PC-9 (cell line): ENCODE results near the gene IGFBP1. TPM values are rescaled to one million over a fixed set of nuclear protein-coding genes. Genes with fewer than 3 reads are reported as not detected.
A peak's percentile ranks its signal among the peaks of the same experiment; 100 is the strongest.

Experiments
- BruUV-seq: library from RNA; stranded (reverse); fragments of 400-500 nt; replicated peaks from 2 replicates; lab custom pipeline; 2021; lab: Mats Ljungman, UMichigan
- CTCF ChIA-PET: fragments of 300-600 bp; sonication (Branson Sonifier 250); formaldehyde crosslinking; loops from one replicate; lab custom pipeline; 2022; ENCODE audit warnings: antibody characterized with exemption; lab: Charles Lee
- POLR2A ChIA-PET: fragments of 300-600 bp; sonication (Branson Sonifier 250); formaldehyde crosslinking; loops from one replicate; lab custom pipeline; 2022; ENCODE audit warnings: antibody characterized with exemption; ENCODE audit not compliant: unreplicated experiment; lab: Charles Lee
- DNase-seq, 2 experiments: peaks; one replicate each; pipeline versions ENCODE4 v3.0.0 to v3.0.0-alpha.2; 2015 to 2022; ENCODE audit warnings: mixed read lengths in 1 of 2
- H2AFZ ChIP-seq: fragments of 200-600 bp; sonication (generic); 2 replicates; pipeline ENCODE4 v1.8.1; 2017; ENCODE audit warnings: antibody characterized with exemption
- H3F3A ChIP-seq: fragments of 200-600 bp; sonication (generic); 2 replicates; pipeline ENCODE4 v1.8.1; 2017; ENCODE audit warnings: antibody characterized with exemption, mild to moderate bottlenecking, low read depth; ENCODE audit not compliant: insufficient read depth
- H3K27ac ChIP-seq: fragments of 200-600 bp; sonication (generic); 2 replicates; pipeline ENCODE4 v1.6.1; 2016; ENCODE audit warnings: mixed run types
- H3K27me3 ChIP-seq: fragments of 200-600 bp; sonication (generic); 2 replicates; pipeline ENCODE4 v1.6.1; 2016; ENCODE audit warnings: low read depth, mixed run types; ENCODE audit not compliant: insufficient read depth
- H3K36me3 ChIP-seq: fragments of 200-600 bp; sonication (generic); 2 replicates; pipeline ENCODE4 v1.6.1; 2016; ENCODE audit warnings: low read depth, mixed run types
- H3K4me1 ChIP-seq: fragments of 200-600 bp; sonication (generic); replicated peaks from 2 replicates; pipeline ENCODE4 v1.6.1; 2016; ENCODE audit warnings: mixed run types; ENCODE audit not compliant: insufficient read depth
- H3K4me2 ChIP-seq: fragments of 200-600 bp; sonication (generic); 2 replicates; pipeline ENCODE4 v1.6.1; 2017; ENCODE audit warnings: mixed run types
- H3K4me3 ChIP-seq: fragments of 200-600 bp; sonication (generic); 2 replicates; pipeline ENCODE4 v1.6.1; 2016; ENCODE audit warnings: mixed run types
- H3K79me2 ChIP-seq: fragments of 200-600 bp; sonication (generic); 2 replicates; pipeline ENCODE4 v1.6.1; 2017; ENCODE audit warnings: low read depth, mixed run types
- H3K9me2 ChIP-seq: fragments of 200-600 bp; sonication (generic); 2 replicates; pipeline ENCODE4 v1.8.1; 2017; ENCODE audit warnings: mild to moderate bottlenecking; ENCODE audit not compliant: insufficient read depth
- H3K9me3 ChIP-seq: fragments of 200-600 bp; sonication (generic); 2 replicates; pipeline ENCODE4 v1.8.1; 2016; ENCODE audit warnings: low read depth; ENCODE audit not compliant: insufficient read depth
- H4K20me1 ChIP-seq: fragments of 200-600 bp; sonication (generic); 2 replicates; pipeline ENCODE4 v1.8.1; 2017; ENCODE audit not compliant: insufficient read depth
- EZH2 ChIP-seq: fragments of 200-600 bp; sonication (generic); IDR thresholded peaks from 2 replicates; pipeline ENCODE4 v1.8.0; 2017; ENCODE audit warnings: antibody characterized with exemption, low read depth
- intact Hi-C: fragments of 100-400 bp; cut with micrococcal nuclease; formaldehyde crosslinking; loops from one replicate; pipeline ENCODE4 v1.10.0; 2022; ENCODE audit not compliant: unreplicated experiment
- total RNA-seq: library from RNA; stranded (reverse); gene quantifications from 2 replicates; pipeline ENCODE4 v1.2.3, GENCODE V29; 2021
- TF ChIP-seq, protein P1 (sequence below): fragments of 200-600 bp; sonication (generic); conservative IDR thresholded peaks from 2 replicates; pipeline ENCODE4 v1.6.1; 2017; ENCODE audit warnings: mixed run types, antibody characterized with exemption, mild to moderate bottlenecking, moderate library complexity

Gene IGFBP1
- total RNA-seq, 1 experiment from 2014 or later, result 0.92 TPM

- Histone ChIP-seq H3K4me3 (no peak overlapping the region; the same call in 1 of the 2 replicates), H3K9me2 (no peaks in the 10 kb centered on the region), H3K79me2 (peaks cover 28% of the 10 kb centered on the region), H3K4me1 (peaks cover 48% of the 10 kb centered on the region), H4K20me1 (no peaks in the 10 kb centered on the region; the same call in 1 of the 2 replicates), H3K27ac (no peak overlapping the region), H3K36me3 (peaks cover 1% of the 10 kb centered on the region; the same call in 1 of the 2 replicates), H3K9me3 (no peaks in the 10 kb centered on the region), H2AFZ (no peak overlapping the region), H3K4me2 (peak overlapping the region; percentile 93; the same call in 1 of the 2 replicates), H3K27me3 (no peaks in the 10 kb centered on the region), H3F3A (peaks cover 39% of the 10 kb centered on the region; the same call in 1 of the 2 replicates)
- BruUV-seq, result TSS peak; percentile 27
- TF ChIP-seq, protein P1, sequence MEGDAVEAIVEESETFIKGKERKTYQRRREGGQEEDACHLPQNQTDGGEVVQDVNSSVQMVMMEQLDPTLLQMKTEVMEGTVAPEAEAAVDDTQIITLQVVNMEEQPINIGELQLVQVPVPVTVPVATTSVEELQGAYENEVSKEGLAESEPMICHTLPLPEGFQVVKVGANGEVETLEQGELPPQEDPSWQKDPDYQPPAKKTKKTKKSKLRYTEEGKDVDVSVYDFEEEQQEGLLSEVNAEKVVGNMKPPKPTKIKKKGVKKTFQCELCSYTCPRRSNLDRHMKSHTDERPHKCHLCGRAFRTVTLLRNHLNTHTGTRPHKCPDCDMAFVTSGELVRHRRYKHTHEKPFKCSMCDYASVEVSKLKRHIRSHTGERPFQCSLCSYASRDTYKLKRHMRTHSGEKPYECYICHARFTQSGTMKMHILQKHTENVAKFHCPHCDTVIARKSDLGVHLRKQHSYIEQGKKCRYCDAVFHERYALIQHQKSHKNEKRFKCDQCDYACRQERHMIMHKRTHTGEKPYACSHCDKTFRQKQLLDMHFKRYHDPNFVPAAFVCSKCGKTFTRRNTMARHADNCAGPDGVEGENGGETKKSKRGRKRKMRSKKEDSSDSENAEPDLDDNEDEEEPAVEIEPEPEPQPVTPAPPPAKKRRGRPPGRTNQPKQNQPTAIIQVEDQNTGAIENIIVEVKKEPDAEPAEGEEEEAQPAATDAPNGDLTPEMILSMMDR, result peak; percentile 79
- no peak for TF ChIP-seq EZH2
- ChIA-PET POLR2A (interaction anchor here (0.6 to 0.9 kb wide), 6 partner anchors 56 to 1258 kb away, joined by 3 to 8 read pairs (median 5); no protein-coding TSS in a partner anchor), CTCF (interaction anchor here (0.6 to 2.0 kb wide), 13 partner anchors 54 to 1332 kb away, joined by 3 to 10 read pairs (median 4); no protein-coding TSS in a partner anchor)
- peak in 1 of 2 experiments; percentile 87 for DNase-seq
- intact Hi-C loops, result loop anchor here (1.0 to 5.0 kb wide), 9 partner anchors 31 to 1332 kb away; partner anchors contain the start of gene CCDC201
Observed at GRCh38 chr7:45921699-45922519, 33.6 kb downstream of the IGFBP1 start.

- Histone ChIP-seq H3K79me2 (peaks cover 27% of the 10 kb centered on the region), H3F3A (peaks cover 39% of the 10 kb centered on the region; the same call in 1 of the 2 replicates), H3K27me3 (no peaks in the 10 kb centered on the region), H3K27ac (no peak overlapping the region), H4K20me1 (no peaks in the 10 kb centered on the region; the same call in 1 of the 2 replicates), H3K4me3 (no peak overlapping the region), H3K4me2 (no peak overlapping the region), H3K9me3 (no peaks in the 10 kb centered on the region), H2AFZ (no peak overlapping the region), H3K9me2 (no peaks in the 10 kb centered on the region), H3K4me1 (peaks cover 46% of the 10 kb centered on the region), H3K36me3 (no peaks in the 10 kb centered on the region)
- no peak for TF ChIP-seq EZH2
- TF ChIP-seq, protein P1, result no peak
- intact Hi-C loops, result loop anchor here (1.0 to 5.0 kb wide), 22 partner anchors 32 to 1331 kb away; partner anchors contain the start of gene CCDC201
- no peak for DNase-seq
- ChIA-PET CTCF (interaction anchor here (0.6 to 2.0 kb wide), 20 partner anchors 37 to 1178 kb away, joined by 3 to 10 read pairs (median 3); no protein-coding TSS in a partner anchor), POLR2A (interaction anchor here (0.6 to 0.9 kb wide), 2 partner anchors 368 to 1257 kb away, joined by 3 to 5 read pairs; no protein-coding TSS in a partner anchor)
- BruUV-seq, result no TSS peak
Observed at GRCh38 chr7:45922810-45923209, 34.5 kb downstream of the IGFBP1 start.

GRCh38 chr7:45923290-45923689 lies 35.0 kb downstream of the IGFBP1 start:
- Histone ChIP-seq H3K4me2 (peak overlapping the region; percentile 14; the same call in 1 of the 2 replicates), H2AFZ (no peak overlapping the region), H3K9me2 (no peaks in the 10 kb centered on the region), H3K27ac (peak overlapping the region; percentile 52), H3K9me3 (no peaks in the 10 kb centered on the region), H3K27me3 (no peaks in the 10 kb centered on the region), H3K36me3 (no peaks in the 10 kb centered on the region), H4K20me1 (no peaks in the 10 kb centered on the region; the same call in 1 of the 2 replicates), H3K79me2 (peaks cover 22% of the 10 kb centered on the region), H3F3A (peaks cover 39% of the 10 kb centered on the region; the same call in 1 of the 2 replicates), H3K4me1 (peaks cover 41% of the 10 kb centered on the region), H3K4me3 (no peak overlapping the region)
- ChIA-PET CTCF (interaction anchor here (0.6 to 1.7 kb wide), 13 partner anchors 37 to 1011 kb away, joined by 3 to 6 read pairs (median 3); no protein-coding TSS in a partner anchor), POLR2A (interaction anchor here (0.6 kb wide), 1 partner anchor 165 kb away, joined by 4 read pairs; no protein-coding TSS in a partner anchor)
- intact Hi-C loops, result loop anchor here (1.0 to 5.0 kb wide), 21 partner anchors 32 to 1257 kb away; partner anchors contain the start of gene CCDC201
- peak; percentile 93 to 94 for DNase-seq
- TF ChIP-seq, protein P1, result peak; percentile 99
- no peak for TF ChIP-seq EZH2
- BruUV-seq, result no TSS peak
